KG1 (cell line): ENCODE data around the gene FKBP5.
"Not testable (repeated sequence)": the region's sequence is repeated elsewhere in the genome, so short reads cannot be mapped to it uniquely, and the experiment has no call there.

ENCODE experiments used
- DNase-seq: peaks from one replicate; lab custom pipeline; 2025; lab: John Stamatoyannopoulos, UW

The FKBP5 gene

DNA sequence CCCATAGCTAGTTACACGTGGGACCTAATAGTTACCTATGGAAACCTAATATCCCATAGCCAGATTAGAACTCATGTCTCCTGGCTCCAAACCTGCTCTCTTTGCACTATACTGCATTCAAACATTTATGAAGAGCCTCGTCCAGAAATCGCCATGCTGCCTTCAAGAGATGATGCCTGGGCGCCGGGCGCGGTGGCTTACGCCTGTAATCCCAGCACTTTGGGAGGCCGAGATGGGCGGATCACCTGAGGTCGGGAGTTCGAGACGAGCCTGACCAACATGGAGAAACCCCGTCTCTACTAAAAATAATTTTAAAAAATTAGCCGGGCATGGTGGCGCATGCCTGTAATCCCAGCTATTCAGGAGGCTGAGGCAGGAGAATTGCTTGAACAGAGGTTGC is 1.3 kb upstream of the FKBP5 start:
- DNase-seq: not testable (repeated sequence)

DNA sequence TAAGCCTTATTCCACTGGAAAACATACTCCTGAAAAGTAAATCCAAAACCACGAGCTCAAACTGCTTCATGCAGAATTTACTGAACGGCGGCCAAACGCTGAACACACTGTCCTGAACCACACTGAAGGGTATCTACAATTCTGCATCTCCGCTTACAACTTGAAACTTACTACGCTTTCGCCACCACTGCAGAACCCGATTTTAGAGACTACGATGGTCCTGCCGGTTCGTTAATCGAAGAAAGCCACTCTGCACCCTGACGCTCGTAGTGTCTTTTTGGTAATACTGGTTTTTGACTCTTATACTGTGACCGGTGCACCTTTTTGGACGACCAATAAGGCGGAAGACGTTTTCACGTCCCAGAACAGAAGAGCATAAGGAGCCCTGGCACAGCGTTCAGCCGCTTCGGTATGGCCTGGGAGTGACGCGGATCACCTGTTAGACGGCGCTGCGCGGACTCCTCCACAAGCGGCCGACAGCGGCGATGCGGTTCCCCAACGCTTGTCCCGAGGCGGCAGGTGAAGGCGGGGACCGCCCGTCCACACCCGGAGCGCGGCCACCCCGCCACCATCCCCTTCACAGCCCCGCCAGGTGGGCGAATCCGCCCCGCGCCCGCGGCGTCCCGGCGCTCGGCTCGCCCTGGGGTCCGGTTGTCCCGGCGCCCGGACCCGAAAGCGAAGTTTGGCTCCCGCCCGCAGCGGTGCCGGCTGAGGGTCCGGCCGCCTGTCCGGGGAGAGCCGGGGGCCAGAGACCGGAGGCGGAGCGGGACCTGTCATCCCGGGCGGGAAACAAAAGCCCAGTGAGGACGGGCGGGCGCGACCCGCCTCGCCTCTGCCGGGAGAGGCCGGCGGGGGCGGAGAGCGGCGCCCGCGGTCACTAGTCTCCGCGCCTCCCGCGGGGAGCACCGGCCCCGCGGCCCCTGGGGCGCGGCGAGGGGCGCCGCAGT is 784 bp downstream of the FKBP5 start:
- peak; percentile 37 for DNase-seq

DNA sequence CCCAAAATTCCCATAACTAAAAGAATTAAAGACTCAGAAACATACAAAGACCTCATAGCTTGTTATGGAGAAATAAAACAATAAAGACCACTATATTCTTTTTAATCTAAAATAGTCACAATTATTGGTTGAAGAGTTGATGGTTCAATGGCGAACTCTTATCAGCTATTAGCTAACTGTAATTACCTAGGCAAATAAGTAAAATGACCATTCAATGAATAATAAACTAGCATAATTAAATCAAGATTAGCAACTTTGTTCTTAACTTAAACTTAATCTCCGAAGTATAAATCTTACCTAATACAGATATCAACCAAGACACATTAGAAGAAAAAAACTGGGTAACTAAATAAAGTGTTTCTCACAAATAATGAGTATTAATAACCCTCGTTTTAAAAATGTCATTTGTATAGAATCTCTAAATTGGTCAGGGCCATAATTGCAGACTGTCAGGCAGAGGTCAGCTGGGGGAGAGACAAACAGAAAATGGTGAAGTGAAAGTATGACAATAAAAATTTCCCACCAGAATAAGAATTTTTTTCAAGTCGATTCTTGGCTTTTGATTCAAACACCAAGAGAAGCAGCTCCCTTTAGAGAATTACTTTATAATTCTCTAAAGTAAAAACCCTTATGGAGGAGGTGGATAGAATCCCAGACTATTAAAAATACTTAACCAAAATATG is 1.7 kb downstream of the FKBP5 start:
- DNase-seq: no peak

GRCh38 chr6:35686436-35686835 is 2.3 kb downstream of the FKBP5 start:
- DNase-seq: no peak

- DNase-seq: no peak
Measured at GRCh38 chr6:35683267-35683666, 5.4 kb downstream of the FKBP5 start.

DNA sequence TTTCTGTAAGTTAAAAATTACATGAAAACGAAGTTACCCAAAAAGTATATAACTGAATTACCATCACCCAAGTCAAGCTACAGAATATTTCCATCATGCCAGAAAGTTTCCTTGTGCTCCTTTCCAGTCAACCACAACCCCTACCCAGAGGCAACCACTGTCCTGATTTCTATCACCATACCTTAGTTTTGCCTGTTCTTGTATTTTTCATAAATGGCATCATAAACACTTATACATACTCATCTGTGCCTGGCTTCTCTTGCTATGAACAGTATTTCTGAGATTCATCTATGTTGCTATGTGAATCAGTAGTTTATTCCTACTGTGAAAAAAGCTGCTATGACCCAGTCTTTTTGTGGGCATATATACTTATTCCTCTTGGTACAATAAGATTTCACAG is 7.4 kb downstream of the FKBP5 start:
- DNase-seq: no peak

DNA sequence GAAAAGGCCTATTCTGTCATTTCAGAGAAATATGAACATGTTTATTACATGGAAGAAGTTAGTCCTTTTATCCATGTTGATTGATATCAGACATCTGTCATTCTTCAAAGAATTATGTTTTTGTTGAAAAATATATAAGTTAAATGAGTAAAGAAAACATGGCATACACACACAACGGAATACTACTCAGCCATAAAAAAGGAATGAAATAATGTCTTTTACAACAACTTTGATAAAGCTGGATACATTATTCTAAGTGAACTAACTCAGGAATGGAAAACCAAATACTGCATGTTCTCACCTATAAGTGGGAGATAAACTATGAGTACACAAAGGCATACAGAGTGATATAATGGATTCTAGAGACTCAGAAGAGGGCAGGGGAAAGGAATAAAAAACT is 9.3 kb downstream of the FKBP5 start:
- no peak for DNase-seq

- DNase-seq: no peak
Measured at GRCh38 chr6:35678814-35679213, 9.9 kb downstream of the FKBP5 start.

DNA sequence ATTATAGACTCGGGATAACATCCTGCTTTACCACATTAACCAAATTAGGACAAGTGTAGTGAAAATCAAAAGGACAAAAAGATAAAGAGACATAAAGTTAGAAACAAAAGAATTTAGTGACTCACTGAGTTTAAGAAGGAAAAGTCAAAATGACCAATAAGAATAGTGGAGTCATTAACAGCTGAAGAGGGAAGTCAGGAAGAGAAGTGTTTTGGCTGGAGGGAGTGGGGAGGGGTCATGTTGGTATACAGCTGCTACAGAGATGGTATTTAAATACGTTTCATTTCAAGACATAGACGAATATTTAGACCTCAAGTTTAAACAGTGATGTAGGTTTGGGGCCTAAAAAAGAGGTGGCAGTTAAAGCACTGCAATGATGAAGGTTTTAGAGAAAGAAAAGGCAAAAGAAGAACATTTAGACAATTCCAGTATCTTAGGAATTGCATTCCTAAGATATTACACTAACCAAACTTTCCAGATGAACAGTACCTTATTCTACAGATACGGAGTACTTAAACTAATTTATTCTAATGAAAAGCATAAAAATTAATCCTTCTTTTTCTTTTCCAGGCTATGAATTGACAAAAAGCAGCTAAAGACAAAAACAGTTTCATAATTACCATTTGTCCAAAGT is 10.6 kb downstream of the FKBP5 start:
- no peak for DNase-seq

- no peak for DNase-seq
Measured at GRCh38 chr6:35677456-35677855, 11.3 kb downstream of the FKBP5 start.

- no peak for DNase-seq
Measured at GRCh38 chr6:35675871-35676459, 12.8 kb downstream of the FKBP5 start.

DNA sequence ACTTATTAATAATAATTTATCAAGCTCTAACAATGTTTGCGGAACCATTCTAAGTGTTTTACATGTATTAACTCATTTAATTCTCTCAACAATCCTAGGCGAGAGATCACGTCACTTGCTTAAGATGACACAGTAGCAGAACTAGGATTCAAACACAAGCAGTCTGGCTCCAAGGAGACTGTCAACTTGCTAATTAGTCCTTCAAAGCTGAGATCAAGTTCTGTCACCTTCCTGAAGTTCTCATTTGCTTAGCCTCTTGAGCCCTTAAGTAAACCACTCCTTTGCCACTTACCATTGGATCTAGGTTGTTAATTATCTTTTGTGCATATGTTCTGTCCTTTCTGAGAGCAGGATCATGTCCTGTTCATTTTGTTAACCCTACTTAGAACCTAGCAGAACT is 14.1 kb downstream of the FKBP5 start:
- DNase-seq: no peak

DNA sequence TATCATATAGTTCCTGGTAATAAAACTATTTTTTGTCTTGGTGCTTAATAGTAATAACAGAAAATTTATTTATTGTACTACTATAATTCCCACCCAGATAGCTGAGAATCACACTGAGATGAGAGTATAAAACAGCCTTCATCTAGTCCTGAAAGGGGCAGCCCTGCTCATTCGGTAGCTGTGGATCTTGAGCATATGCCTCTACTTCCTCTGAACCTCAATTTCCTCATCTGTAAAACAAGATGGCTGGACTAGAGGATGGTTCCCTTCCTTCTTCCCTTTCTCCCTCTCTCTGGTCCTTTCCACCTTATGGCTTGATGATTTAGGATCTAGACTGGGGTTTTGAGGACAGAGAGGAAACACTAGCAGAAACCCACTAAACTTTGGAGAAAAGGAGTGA is 15.0 kb downstream of the FKBP5 start:
- DNase-seq: no peak

DNA sequence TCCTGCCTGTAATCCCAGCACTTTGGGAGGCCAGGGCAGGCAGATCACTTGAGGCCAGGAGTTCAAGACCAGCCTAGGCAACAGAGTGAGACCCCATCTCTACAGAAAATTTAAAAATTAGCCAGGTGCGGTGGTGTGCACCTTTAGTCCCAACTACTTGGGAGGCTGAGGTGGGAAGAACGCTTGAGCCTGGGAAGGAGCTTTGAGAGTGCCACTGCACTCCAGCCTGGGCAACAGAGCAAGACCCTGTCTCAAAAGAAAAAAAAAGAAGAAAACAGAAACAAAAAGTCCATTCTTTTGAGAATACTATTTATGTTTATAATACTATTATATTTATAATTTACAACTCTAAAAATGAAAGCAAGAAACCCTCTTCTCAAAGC is 15.4 kb downstream of the FKBP5 start:
- DNase-seq: not testable (repeated sequence)

DNA sequence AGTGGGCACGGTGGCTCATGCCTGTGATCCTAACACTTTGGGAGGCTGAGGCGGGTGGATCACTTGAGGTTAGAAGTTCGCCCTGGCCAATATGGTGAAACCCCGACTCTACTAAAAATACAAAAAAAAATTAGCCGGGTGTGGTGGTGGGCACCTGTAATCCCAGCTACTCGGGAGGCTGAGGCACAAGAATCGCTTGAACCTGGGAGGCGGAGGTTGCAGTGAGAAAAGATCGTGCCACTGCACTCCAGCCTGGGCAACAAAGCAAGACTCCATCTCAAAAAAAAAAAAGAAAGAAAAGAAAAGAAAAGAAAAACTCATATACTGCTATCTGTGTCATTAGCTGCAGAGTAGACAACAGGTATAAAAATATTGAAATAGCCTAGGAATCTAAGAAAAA is 18.3 kb downstream of the FKBP5 start:
- not testable (repeated sequence) for DNase-seq

GRCh38 chr6:35669451-35670045 is 19.2 kb downstream of the FKBP5 start:
- no peak for DNase-seq

DNA sequence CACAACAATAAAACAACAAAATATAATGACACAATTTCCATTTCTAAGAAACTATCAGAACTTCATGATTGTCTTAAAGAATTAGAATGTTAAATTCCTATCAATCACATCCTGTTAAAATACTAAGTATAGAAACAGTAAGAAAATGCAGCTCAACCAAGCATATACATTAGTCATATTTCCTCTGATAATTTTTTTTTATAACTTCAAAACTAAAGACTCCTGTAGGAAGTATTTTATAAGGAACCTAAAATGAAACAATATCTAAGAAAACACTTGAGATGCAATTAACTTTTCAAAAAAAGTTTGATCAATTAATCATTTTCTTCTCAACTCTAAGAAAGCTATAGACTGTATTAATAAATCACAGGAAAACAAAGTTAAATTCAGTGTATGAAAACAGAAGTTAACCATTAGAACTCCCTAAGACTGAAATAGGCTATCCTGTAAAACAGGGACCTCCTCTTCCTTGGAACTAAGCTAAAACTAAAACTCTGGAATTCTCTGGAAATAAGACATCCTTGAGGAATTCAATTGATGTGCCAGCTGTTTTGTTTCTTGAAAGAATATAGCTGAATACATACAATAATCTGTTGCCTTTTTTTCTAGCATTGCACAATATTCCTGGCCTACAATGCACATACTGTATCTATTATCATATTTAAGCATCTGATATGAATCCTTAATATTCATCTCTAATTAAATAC is 19.8 kb downstream of the FKBP5 start:
- no peak for DNase-seq

DNA sequence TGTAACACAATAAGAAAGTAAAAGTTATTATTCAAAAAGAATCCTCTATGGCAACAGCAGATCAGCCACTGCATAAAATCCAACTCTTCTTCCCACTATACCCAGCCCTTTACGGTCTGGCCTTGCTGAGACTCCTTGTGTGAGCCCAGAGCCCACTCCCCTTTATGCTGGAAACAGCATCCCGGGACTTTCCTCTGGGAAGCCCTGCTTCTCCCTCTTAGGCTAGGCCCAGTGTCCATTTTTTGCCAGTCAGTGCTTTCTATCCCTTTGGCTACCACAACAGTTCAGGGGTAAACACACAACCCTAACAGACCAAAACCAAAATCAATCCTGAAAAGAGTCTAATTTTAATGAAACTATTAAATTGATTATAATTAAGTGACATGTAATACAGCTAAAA is 20.6 kb downstream of the FKBP5 start:
- no peak for DNase-seq

GRCh38 chr6:35665573-35665972 is 23.1 kb downstream of the FKBP5 start:
- no peak for DNase-seq

- DNase-seq: no peak
Measured at GRCh38 chr6:35664945-35665344, 23.8 kb downstream of the FKBP5 start.

DNA sequence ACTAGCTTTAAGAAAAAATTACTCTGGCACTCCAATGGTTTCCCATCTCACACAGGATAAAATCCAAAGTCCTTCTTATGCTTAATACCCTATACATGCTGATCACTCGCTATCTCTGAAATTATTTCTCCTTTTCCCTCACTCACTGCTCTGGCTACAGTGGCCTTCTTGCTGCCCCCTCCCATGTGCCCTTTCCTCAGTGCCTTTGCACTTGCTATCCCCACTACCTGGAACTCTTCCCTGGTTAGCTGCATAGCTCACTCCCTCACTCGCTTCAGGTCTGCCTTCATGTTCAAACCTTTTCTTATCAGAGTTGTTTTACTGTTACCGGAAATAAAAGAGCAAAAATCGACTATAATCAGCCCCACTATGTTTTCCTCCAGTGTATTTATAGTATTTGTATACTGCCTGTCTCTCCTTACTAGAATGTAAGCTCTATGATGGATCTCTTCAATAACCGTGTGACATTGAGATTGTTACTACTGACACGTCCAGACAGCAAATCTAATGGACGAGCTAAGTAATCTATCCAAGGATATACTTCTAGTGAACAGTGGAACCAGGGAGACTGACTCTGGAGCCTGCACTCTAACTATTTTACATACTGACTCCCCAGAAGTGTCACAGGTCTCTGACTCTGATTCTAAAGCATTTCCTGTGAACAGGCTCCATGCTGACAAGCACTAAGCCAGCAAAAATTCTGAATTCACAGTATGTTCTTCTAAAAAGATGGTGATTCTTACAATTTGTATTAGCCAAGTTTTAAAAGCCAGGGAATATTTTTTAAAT is 25.1 kb downstream of the FKBP5 start:
- DNase-seq: no peak
